ENCODE results near the gene CPSF3.

Gene CPSF3

GRCh38 chr2:9408641-9409151 is 14.8 kb upstream of the CPSF3 start:
- Histone ChIP-seq H2AFZ (ENCODE audit: low read depth, low read length) (no peak overlapping the region), H3K9me3 (ENCODE audit: insufficient read depth, low read length, severe bottlenecking) (no peaks in the 10 kb centered on the region), H3K79me2 (ENCODE audit: insufficient read depth, low read length) (no peaks in the 10 kb centered on the region), H4K20me1 (ENCODE audit: insufficient read depth, low read length) (no peaks in the 10 kb centered on the region), H3K4me2 (ENCODE audit: insufficient read depth, low read length) (no peak overlapping the region), H3K4me1 (ENCODE audit: insufficient read depth, low read length) (no peaks in the 10 kb centered on the region), H3K4me3 (ENCODE audit: low read depth in 1 of 2, low read length in 2 of 2) (no peak overlapping the region), H3K9ac (ENCODE audit: low read depth, low read length) (no peak overlapping the region), H3K36me3 (ENCODE audit: insufficient read depth, low read length) (peaks cover 62% of the 10 kb centered on the region), H3K27me3 (ENCODE audit: insufficient read depth, low read length, poor library complexity) (no peaks in the 10 kb centered on the region), H3K27ac (ENCODE audit: low read length) (no peak overlapping the region)
- TF ChIP-seq, protein P1, sequence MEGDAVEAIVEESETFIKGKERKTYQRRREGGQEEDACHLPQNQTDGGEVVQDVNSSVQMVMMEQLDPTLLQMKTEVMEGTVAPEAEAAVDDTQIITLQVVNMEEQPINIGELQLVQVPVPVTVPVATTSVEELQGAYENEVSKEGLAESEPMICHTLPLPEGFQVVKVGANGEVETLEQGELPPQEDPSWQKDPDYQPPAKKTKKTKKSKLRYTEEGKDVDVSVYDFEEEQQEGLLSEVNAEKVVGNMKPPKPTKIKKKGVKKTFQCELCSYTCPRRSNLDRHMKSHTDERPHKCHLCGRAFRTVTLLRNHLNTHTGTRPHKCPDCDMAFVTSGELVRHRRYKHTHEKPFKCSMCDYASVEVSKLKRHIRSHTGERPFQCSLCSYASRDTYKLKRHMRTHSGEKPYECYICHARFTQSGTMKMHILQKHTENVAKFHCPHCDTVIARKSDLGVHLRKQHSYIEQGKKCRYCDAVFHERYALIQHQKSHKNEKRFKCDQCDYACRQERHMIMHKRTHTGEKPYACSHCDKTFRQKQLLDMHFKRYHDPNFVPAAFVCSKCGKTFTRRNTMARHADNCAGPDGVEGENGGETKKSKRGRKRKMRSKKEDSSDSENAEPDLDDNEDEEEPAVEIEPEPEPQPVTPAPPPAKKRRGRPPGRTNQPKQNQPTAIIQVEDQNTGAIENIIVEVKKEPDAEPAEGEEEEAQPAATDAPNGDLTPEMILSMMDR (IDR thresholded peaks at IDR 0.05; ENCODE audit: borderline replicate concordance, extremely low read depth, low read length, poor library complexity, severe bottlenecking), result no peak
- no peak for TF ChIP-seq EZH2 (IDR thresholded peaks at IDR 0.05; ENCODE audit: borderline replicate concordance, low read depth, low read length, severe bottlenecking)
- no peak for ATAC-seq (ENCODE audit: insufficient read depth, low read depth)
- no peak for DNase-seq

DNA sequence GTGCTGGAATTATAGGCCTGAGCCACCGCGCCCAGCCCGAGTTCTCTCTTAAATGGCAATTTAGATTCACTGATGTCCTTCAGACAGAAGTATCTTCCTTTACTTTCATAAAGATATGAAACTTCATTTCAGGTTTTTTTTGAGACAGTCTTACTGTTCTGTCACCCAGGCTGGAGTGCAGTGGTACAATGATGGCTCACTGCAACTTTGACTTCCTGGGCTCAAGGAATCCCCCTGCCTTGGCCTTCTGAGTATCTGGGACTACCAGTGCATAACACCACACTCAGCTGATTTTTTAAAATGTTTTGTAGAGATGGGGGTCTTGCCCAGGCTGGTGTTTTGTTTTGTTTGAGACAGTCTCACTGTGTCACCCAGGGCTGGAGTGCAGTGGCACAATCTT is 13.3 kb upstream of the CPSF3 start:
- TF ChIP-seq, protein P1 (IDR thresholded peaks at IDR 0.05; ENCODE audit: borderline replicate concordance, extremely low read depth, low read length, poor library complexity, severe bottlenecking), result no peak
- TF ChIP-seq EZH2 (IDR thresholded peaks at IDR 0.05; ENCODE audit: borderline replicate concordance, low read depth, low read length, severe bottlenecking), result no peak
- H3K4me2 ChIP-seq (ENCODE audit: insufficient read depth, low read length), result no peak overlapping the region

DNA sequence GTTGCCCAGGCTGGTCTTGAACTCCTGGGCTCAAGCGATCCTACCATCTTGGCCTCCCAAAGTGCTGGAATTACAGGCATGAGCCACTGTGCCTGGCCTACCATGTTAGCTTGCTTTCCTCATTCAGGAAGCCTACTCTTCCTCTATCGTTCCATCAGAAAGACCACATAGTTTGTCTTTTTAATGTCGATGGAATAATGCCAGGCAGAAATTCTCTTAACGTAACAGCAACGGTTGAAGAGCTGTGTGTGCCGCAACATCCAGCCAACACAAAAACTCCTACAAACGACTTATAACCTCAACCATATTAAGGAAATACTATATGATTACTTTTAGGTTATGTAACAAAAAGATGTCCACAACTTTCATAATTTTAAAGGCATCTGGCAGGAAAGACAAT is 10.7 kb upstream of the CPSF3 start:
- Histone ChIP-seq H3K27me3 (ENCODE audit: insufficient read depth, low read length, poor library complexity) (no peaks in the 10 kb centered on the region), H3K9ac (ENCODE audit: low read depth, low read length) (no peak overlapping the region), H3K36me3 (ENCODE audit: insufficient read depth, low read length) (peaks cover 60% of the 10 kb centered on the region), H3K27ac (ENCODE audit: low read length) (no peak overlapping the region), H3K4me1 (ENCODE audit: insufficient read depth, low read length) (no peaks in the 10 kb centered on the region), H3K4me3 (ENCODE audit: low read depth in 1 of 2, low read length in 2 of 2) (no peak overlapping the region), H3K79me2 (ENCODE audit: insufficient read depth, low read length) (peaks cover 25% of the 10 kb centered on the region), H3K9me3 (ENCODE audit: insufficient read depth, low read length, severe bottlenecking) (no peaks in the 10 kb centered on the region), H4K20me1 (ENCODE audit: insufficient read depth, low read length) (peaks cover 8% of the 10 kb centered on the region; the same call in 1 of the 2 replicates), H3K4me2 (ENCODE audit: insufficient read depth, low read length) (no peak overlapping the region), H2AFZ (ENCODE audit: low read depth, low read length) (no peak overlapping the region)
- no peak for TF ChIP-seq EZH2 (IDR thresholded peaks at IDR 0.05; ENCODE audit: borderline replicate concordance, low read depth, low read length, severe bottlenecking)
- TF ChIP-seq, protein P1 (IDR thresholded peaks at IDR 0.05; ENCODE audit: borderline replicate concordance, extremely low read depth, low read length, poor library complexity, severe bottlenecking), result no peak
- no peak for DNase-seq
- no peak for ATAC-seq (ENCODE audit: insufficient read depth, low read depth)

More for the DNA sequence above, 13.3 kb upstream of the CPSF3 start:
- Histone ChIP-seq H3K4me1 (ENCODE audit: insufficient read depth, low read length) (no peaks in the 10 kb centered on the region), H3K27ac (ENCODE audit: low read length) (no peak overlapping the region), H3K9me3 (ENCODE audit: insufficient read depth, low read length, severe bottlenecking) (no peaks in the 10 kb centered on the region), H2AFZ (ENCODE audit: low read depth, low read length) (no peak overlapping the region), H3K9ac (ENCODE audit: low read depth, low read length) (no peak overlapping the region), H3K27me3 (ENCODE audit: insufficient read depth, low read length, poor library complexity) (no peaks in the 10 kb centered on the region), H3K79me2 (ENCODE audit: insufficient read depth, low read length) (peaks cover 4% of the 10 kb centered on the region; the same call in 1 of the 2 replicates), H3K4me3 (ENCODE audit: low read depth in 1 of 2, low read length in 2 of 2) (no peak overlapping the region), H3K36me3 (ENCODE audit: insufficient read depth, low read length) (peaks cover 62% of the 10 kb centered on the region), H4K20me1 (ENCODE audit: insufficient read depth, low read length) (no peaks in the 10 kb centered on the region)
- DNase-seq, result no peak
- ATAC-seq (ENCODE audit: insufficient read depth, low read depth), result no peak
